Retinal pigment epithelial cell (primary cell): ENCODE data around the gene MAP3K5.

Source experiments
- DNase-seq: peaks from one replicate; pipeline ENCODE4 v3.0.0-alpha.2; 2010; ENCODE audit warnings: low read depth
- H3K4me3 ChIP-seq: 2 replicates; pipeline ENCODE4 v1.5.1; 2011; ENCODE audit warnings: mild to moderate bottlenecking, low read length, control low read depth, moderate library complexity
- TF ChIP-seq, protein P1 (sequence below): conservative IDR thresholded peaks from 2 replicates; pipeline ENCODE4 v1.5.1; 2011; ENCODE audit warnings: low read depth, low read length, control low read depth, inconsistent platforms

Gene MAP3K5

GRCh38 chr6:136524936-136525413 is 267.3 kb downstream of the MAP3K5 start:
- TF ChIP-seq, protein P1, sequence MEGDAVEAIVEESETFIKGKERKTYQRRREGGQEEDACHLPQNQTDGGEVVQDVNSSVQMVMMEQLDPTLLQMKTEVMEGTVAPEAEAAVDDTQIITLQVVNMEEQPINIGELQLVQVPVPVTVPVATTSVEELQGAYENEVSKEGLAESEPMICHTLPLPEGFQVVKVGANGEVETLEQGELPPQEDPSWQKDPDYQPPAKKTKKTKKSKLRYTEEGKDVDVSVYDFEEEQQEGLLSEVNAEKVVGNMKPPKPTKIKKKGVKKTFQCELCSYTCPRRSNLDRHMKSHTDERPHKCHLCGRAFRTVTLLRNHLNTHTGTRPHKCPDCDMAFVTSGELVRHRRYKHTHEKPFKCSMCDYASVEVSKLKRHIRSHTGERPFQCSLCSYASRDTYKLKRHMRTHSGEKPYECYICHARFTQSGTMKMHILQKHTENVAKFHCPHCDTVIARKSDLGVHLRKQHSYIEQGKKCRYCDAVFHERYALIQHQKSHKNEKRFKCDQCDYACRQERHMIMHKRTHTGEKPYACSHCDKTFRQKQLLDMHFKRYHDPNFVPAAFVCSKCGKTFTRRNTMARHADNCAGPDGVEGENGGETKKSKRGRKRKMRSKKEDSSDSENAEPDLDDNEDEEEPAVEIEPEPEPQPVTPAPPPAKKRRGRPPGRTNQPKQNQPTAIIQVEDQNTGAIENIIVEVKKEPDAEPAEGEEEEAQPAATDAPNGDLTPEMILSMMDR: no peak
- H3K4me3 ChIP-seq: no peak overlapping the region
- DNase-seq: no peak

DNA sequence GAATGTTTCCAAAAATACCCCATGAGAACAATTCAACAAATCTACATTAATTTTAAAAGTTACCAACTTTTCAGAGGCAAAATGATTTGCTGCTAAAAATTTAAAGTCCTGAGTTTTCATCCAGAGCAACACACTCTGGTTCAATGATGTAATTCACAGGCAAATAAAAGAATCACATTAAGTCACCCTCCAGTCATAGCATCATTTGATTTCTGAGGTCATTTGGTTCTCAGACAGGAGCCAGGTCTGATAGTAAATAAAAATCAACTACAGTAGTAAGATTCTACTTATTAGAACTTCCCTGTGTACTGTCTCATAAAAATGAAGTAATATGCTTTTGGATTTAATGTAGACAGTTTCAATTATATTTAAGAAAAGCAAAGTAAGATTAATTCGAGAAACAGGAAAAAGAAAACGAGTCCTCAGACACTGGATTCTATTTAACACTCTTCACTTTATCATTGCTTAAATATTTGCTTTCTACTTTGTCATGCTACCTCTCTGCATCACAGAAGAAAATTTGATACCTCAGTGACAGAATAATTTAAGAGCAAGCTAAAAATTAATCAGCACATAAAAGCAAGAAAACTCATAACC is 267.8 kb downstream of the MAP3K5 start:
- no peak for DNase-seq
- TF ChIP-seq, protein P1: no peak
- H3K4me3 ChIP-seq: no peak overlapping the region

GRCh38 chr6:136523196-136523595 is 269.1 kb downstream of the MAP3K5 start:
- H3K4me3 ChIP-seq: no peak overlapping the region
- DNase-seq: no peak
- TF ChIP-seq, protein P1: no peak

- H3K4me3 ChIP-seq: no peak overlapping the region
- TF ChIP-seq, protein P1: no peak
- no peak for DNase-seq
Measured at GRCh38 chr6:136522636-136523035, 269.6 kb downstream of the MAP3K5 start.

DNA sequence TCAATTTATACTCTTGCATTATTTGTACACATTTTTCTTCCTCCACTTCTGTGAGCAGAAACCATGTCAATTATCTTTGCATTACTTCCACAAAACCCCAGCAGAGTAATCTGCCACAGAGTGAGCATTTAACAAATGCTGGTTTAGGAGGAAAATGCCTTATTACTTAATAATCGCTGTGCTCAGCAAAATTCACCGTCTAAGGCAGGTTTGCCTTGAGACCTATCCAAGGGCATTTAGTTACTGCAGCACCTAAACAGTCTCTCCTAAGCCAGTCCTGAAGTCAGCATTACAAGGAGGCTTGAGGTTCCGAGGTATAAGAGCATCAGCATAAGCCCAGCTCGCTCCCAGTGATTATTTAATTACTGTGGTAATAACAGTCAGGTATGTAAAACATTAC is 270.4 kb downstream of the MAP3K5 start:
- TF ChIP-seq, protein P1: no peak
- no peak for DNase-seq
- H3K4me3 ChIP-seq: no peak overlapping the region

DNA sequence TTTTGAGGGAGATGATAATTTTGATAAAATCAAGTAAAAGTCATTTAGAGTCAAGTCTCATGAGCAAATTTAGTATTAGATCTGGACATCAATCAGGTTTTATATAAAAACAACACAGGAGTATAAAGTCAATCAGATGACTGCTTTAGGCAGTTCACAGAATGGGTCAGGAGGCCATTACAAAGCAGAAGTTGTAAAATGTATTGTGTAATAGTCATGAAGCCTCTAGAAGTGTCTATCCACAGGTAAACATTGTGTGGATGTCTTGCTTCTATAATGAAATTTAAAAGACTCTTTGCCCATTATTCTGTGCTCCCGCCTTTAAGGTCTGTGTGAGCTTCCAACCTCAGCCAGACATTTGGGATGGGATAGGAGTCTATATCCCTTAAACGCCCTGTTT is 270.9 kb downstream of the MAP3K5 start:
- no peak for DNase-seq
- TF ChIP-seq, protein P1: no peak
- H3K4me3 ChIP-seq: no peak overlapping the region

- DNase-seq: no peak
- TF ChIP-seq, protein P1: no peak
- H3K4me3 ChIP-seq: no peak overlapping the region
Measured at GRCh38 chr6:136520517-136520916, 271.8 kb downstream of the MAP3K5 start.
